Measurements from ENCODE around the gene ESR1.
"Not testable (repeated sequence)": the region's sequence is repeated elsewhere in the genome, so short reads cannot be mapped to it uniquely, and the experiment has no call there.

ESR1 gene

GRCh38 chr6:152129691-152130151, 322.2 kb downstream of the ESR1 start:
- DNase-seq (ENCODE audit: low read depth in 2 of 2), result peak; percentile 48 to 77

GRCh38 chr6:152130441-152130840, 323.0 kb downstream of the ESR1 start:
- TF ChIP-seq CTCF (IDR thresholded peaks at IDR 0.05; ENCODE audit: low read depth, low read length), result no peak
- no peak overlapping the region for H3K4me3 ChIP-seq (replicated peaks in 1 of 2; ENCODE audit: low read depth in 2 of 2, low read length in 2 of 2)
- DNase-seq (ENCODE audit: low read depth in 2 of 2), result peak; percentile 10 to 51

More at GRCh38 chr6:152129691-152130151, 322.2 kb downstream of the ESR1 start:
- no peak for TF ChIP-seq CTCF (IDR thresholded peaks at IDR 0.05; ENCODE audit: low read depth, low read length)
- peak overlapping the region; percentile 18 to 28 for H3K4me3 ChIP-seq (replicated peaks in 1 of 2; ENCODE audit: low read depth in 2 of 2, low read length in 2 of 2)

- no peak for TF ChIP-seq CTCF (IDR thresholded peaks at IDR 0.05; ENCODE audit: low read depth, low read length)
- DNase-seq (ENCODE audit: low read depth in 2 of 2), result no peak
- H3K4me3 ChIP-seq (replicated peaks in 1 of 2; ENCODE audit: low read depth in 2 of 2, low read length in 2 of 2), result no peak overlapping the region
Measured at GRCh38 chr6:152135755-152136448, 328.4 kb downstream of the ESR1 start.

GRCh38 chr6:152136449-152136825, 329.0 kb downstream of the ESR1 start:
- DNase-seq (ENCODE audit: low read depth in 2 of 2), result peak in 1 of 2 donors; percentile 19
- TF ChIP-seq CTCF (IDR thresholded peaks at IDR 0.05; ENCODE audit: low read depth, low read length), result no peak
- no peak overlapping the region for H3K4me3 ChIP-seq (replicated peaks in 1 of 2; ENCODE audit: low read depth in 2 of 2, low read length in 2 of 2)

- H3K4me3 ChIP-seq (replicated peaks in 1 of 2; ENCODE audit: low read depth in 2 of 2, low read length in 2 of 2); DNase-seq (ENCODE audit: low read depth in 2 of 2): not testable (repeated sequence)
Measured at GRCh38 chr6:152138344-152138743, 330.9 kb downstream of the ESR1 start.

GRCh38 chr6:152142105-152142504, 334.6 kb downstream of the ESR1 start:
- no peak overlapping the region for H3K4me3 ChIP-seq (replicated peaks in 1 of 2; ENCODE audit: low read depth in 2 of 2, low read length in 2 of 2)

GRCh38 chr6:152143359-152143758, 335.9 kb downstream of the ESR1 start:
- no peak overlapping the region for H3K4me3 ChIP-seq (replicated peaks in 1 of 2; ENCODE audit: low read depth in 2 of 2, low read length in 2 of 2)
- no peak for DNase-seq (ENCODE audit: low read depth in 2 of 2)
- TF ChIP-seq CTCF (IDR thresholded peaks at IDR 0.05; ENCODE audit: low read depth, low read length), result no peak

More at GRCh38 chr6:152142105-152142504, 334.6 kb downstream of the ESR1 start:
- DNase-seq (ENCODE audit: low read depth in 2 of 2), result peak in 1 of 2 donors; percentile 13
- no peak for TF ChIP-seq CTCF (IDR thresholded peaks at IDR 0.05; ENCODE audit: low read depth, low read length)

All from cardiac fibroblast (primary cell).